Thyroid gland (tissue), 4 donors: ENCODE results near the gene PALMD. TPM values are rescaled to one million over a fixed set of nuclear protein-coding genes. Genes with fewer than 3 reads are reported as not detected.

ENCODE experiments used
- DNase-seq, 2 donors: peaks; one replicate each; pipeline ENCODE4 v3.0.0-alpha.2; 2019
- H3K27ac ChIP-seq, 3 donors: fragments of 200-600 bp; sonication (generic); 1 replicate in 2 of 3; 2 replicates in 1 of 3; pipeline ENCODE4 v1.5.1; 2016 to 2019; ENCODE audit warnings: mild to moderate bottlenecking in 1 of 3, moderate library complexity in 1 of 3
- H3K27me3 ChIP-seq: fragments of 200-600 bp; sonication (generic); one replicate; pipeline ENCODE4 v1.5.1; 2019
- H3K36me3 ChIP-seq, 2 donors: fragments of 200-600 bp; sonication (generic); one replicate each; pipeline ENCODE4 v1.5.1; 2016 to 2019
- H3K4me1 ChIP-seq, 2 donors: fragments of 200-600 bp; sonication (generic); one replicate each; pipeline ENCODE4 v1.5.1; 2017 to 2019
- H3K4me3 ChIP-seq, 3 donors: fragments of 200-600 bp; sonication (generic); replicated peaks in 1 of 3; 1 replicate in 2 of 3; 2 replicates in 1 of 3; pipeline ENCODE4 v1.5.1; 2016; ENCODE audit warnings: mild to moderate bottlenecking in 1 of 3
- H3K9me3 ChIP-seq: fragments of 200-600 bp; sonication (generic); one replicate; pipeline ENCODE4 v1.5.1; 2017
- CTCF ChIP-seq, 6 experiments: fragments of 200-600 bp in 3 of 6; fragments of 450-650 bp in 3 of 6; sonication (generic) in 3 of 6; IDR thresholded peaks; one replicate each; pipeline ENCODE4 v1.5.1; 2016 to 2019; ENCODE audit warnings: antibody characterized with exemption in 6 of 6, mild to moderate bottlenecking in 2 of 6, inconsistent platforms in 1 of 6, moderate library complexity in 1 of 6
- POLR2A ChIP-seq, 2 donors: fragments of 450-650 bp; IDR thresholded peaks; one replicate each; pipeline ENCODE4 v1.6.1; 2017; ENCODE audit warnings: antibody characterized with exemption in 2 of 2, mild to moderate bottlenecking in 2 of 2, moderate library complexity in 1 of 2
- WGBS, 2 donors: methylation state at CpG; one replicate each; pipeline ENCODE4 v1.1.5; 2017; 5-methylcytosine and 5-hydroxymethylcytosine counted together
- intact Hi-C: fragments of 100-400 bp; cut with DNase I; formaldehyde crosslinking; loops from one replicate; pipeline ENCODE4 v1.15.1; 2023
- total RNA-seq, 4 donors: library from RNA; depleted of rRNA; stranded (reverse); fragments of >200 nt; gene quantifications; one replicate each; pipeline ENCODE4 v1.2.3, GENCODE V29; 2016

PALMD gene
- total RNA-seq, 4 donors from 2014 or later = 6.9 to 14.1 (median 11.2) TPM

- 88 to 91% methylated on average over 4 of the region's 4 CpGs for WGBS, 2 donors
- intact Hi-C loops = no loop called here
- no peaks in the 10 kb centered on the region for H3K36me3 ChIP-seq
- H3K27me3 ChIP-seq = no peaks in the 10 kb centered on the region
- no peak for TF ChIP-seq CTCF (IDR thresholded peaks at IDR 0.05)
- H3K4me3 ChIP-seq = no peak overlapping the region
- no peak overlapping the region for H3K27ac ChIP-seq
- DNase-seq = no peak
- no peaks in the 10 kb centered on the region for H3K9me3 ChIP-seq
- H3K4me1 ChIP-seq = no peaks in the 10 kb centered on the region
Observed at GRCh38 chr1:99601709-99602403, 44.1 kb upstream of the PALMD start.

DNA sequence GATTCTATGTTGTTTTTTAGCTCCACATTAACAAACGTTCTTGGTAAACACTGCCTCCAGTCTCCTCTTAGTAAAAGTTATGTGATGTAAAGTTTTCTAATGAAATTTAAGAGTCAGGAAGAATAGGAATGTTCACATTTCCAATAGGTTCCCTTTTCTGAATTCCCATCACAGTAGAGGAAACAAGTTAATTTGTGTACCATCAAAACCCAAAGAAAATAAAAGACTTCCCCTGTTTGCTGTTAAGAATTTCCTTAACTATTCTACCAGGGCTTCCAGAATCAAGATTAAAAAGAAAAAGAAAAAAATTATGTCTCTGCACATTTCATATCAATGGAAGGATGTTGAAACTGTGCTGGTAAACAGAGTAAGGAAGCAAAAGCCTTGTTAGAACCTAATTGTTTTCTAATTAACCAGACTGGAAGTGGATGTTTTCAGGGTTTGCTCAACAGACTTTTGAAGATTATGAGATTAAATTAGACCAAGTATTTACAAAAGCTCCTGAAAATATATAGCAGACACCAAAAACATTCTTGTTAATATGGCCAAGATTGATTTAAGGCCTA lies 43.4 kb upstream of the PALMD start:
- H3K36me3 ChIP-seq = no peaks in the 10 kb centered on the region
- no peak overlapping the region for H3K27ac ChIP-seq
- H3K9me3 ChIP-seq = no peaks in the 10 kb centered on the region
- H3K27me3 ChIP-seq = no peaks in the 10 kb centered on the region
- H3K4me3 ChIP-seq = no peak overlapping the region
- H3K4me1 ChIP-seq = no peaks in the 10 kb centered on the region
- intact Hi-C loops = no loop called here
- TF ChIP-seq CTCF (IDR thresholded peaks at IDR 0.05) (no peak), POLR2A (IDR thresholded peaks at IDR 0.05) (no peak)
- WGBS, 2 donors = 46 to 49% methylated on average over 1 of the region's 1 CpG
- no peak for DNase-seq

GRCh38 chr1:99603699-99604560 lies 42.0 kb upstream of the PALMD start:
- Histone ChIP-seq H3K4me3 (no peak overlapping the region), H3K36me3 (no peaks in the 10 kb centered on the region), H3K4me1 (no peaks in the 10 kb centered on the region), H3K9me3 (no peaks in the 10 kb centered on the region), H3K27me3 (no peaks in the 10 kb centered on the region), H3K27ac (no peak overlapping the region)
- WGBS, 2 donors = 67 to 69% methylated on average over 1 of the region's 1 CpG
- no peak for DNase-seq
- no peak for TF ChIP-seq CTCF (IDR thresholded peaks at IDR 0.05)
- TF ChIP-seq POLR2A (IDR thresholded peaks at IDR 0.05) = no peak
- intact Hi-C loops = no loop called here

DNA sequence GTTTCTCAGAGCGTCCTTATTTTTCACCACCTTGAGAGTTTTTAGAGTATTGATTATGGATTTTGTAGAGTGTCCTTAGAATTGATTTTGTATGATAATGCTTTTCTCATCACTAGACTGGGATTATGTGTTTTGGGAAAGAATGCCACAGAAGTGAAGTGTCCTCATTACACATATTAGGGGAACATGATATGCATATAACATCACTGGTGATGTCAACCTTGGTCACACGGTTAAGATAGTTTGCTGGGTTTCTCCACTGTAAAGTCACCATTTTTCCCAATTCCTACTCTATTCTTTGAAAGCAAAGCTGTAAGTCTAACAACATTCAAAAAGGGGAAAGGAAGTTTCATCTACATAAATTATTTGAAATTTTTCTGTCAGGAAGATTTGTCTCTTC lies 39.6 kb upstream of the PALMD start:
- no peaks in the 10 kb centered on the region for H3K36me3 ChIP-seq
- intact Hi-C loops = no loop called here
- no peak for DNase-seq
- no peak overlapping the region for H3K27ac ChIP-seq
- no peaks in the 10 kb centered on the region for H3K9me3 ChIP-seq
- no peaks in the 10 kb centered on the region for H3K27me3 ChIP-seq
- H3K4me3 ChIP-seq = no peak overlapping the region
- 86 to 95% methylated on average over 2 of the region's 2 CpGs for WGBS, 2 donors
- no peak for TF ChIP-seq CTCF (IDR thresholded peaks at IDR 0.05)
- TF ChIP-seq POLR2A (IDR thresholded peaks at IDR 0.05) = no peak
- H3K4me1 ChIP-seq = no peaks in the 10 kb centered on the region

- no peak overlapping the region for H3K27ac ChIP-seq
- H3K4me1 ChIP-seq = no peaks in the 10 kb centered on the region
- intact Hi-C loops = no loop called here
- TF ChIP-seq CTCF (IDR thresholded peaks at IDR 0.05) (no peak), POLR2A (IDR thresholded peaks at IDR 0.05) (no peak)
- no peak overlapping the region for H3K4me3 ChIP-seq
- H3K36me3 ChIP-seq = no peaks in the 10 kb centered on the region
- WGBS, 2 donors = 98 to 100% methylated on average over 1 of the region's 1 CpG
- no peaks in the 10 kb centered on the region for H3K27me3 ChIP-seq
- DNase-seq = no peak
- H3K9me3 ChIP-seq = no peaks in the 10 kb centered on the region
Observed at GRCh38 chr1:99607590-99607989, 38.3 kb upstream of the PALMD start.
